HFFc6 (cell line): ENCODE data around the gene PSMD1. TPM values are rescaled to one million over a fixed set of nuclear protein-coding genes. Genes with fewer than 3 reads are reported as not detected.
"Not testable (repeated sequence)": the region's sequence is repeated elsewhere in the genome, so short reads cannot be mapped to it uniquely, and the experiment has no call there.

Experiments used
- DNase-seq: peaks from one replicate; pipeline ENCODE4 v3.0.0-alpha.2; 2018
- H3K27ac Mint-ChIP-seq: 2 replicates; pipeline ENCODE4 v1.8.0; 2020; ENCODE audit warnings: mild to moderate bottlenecking, mixed read lengths
- H3K27me3 Mint-ChIP-seq: 2 replicates; pipeline ENCODE4 v1.8.0; 2021; ENCODE audit warnings: mild to moderate bottlenecking, moderate library complexity, mixed read lengths; ENCODE audit not compliant: insufficient read depth
- H3K36me3 Mint-ChIP-seq: 2 replicates; pipeline ENCODE4 v1.8.0; 2021; ENCODE audit warnings: low read depth, mixed read lengths
- H3K4me1 Mint-ChIP-seq: 2 replicates; pipeline ENCODE4 v1.8.0; 2020; ENCODE audit warnings: low read depth, mixed read lengths
- H3K4me3 Mint-ChIP-seq: 2 replicates; pipeline ENCODE4 v1.8.0; 2020; ENCODE audit warnings: mild to moderate bottlenecking, moderate library complexity, mixed read lengths
- H3K9me3 Mint-ChIP-seq: 2 replicates; pipeline ENCODE4 v1.8.0; 2020; ENCODE audit warnings: mild to moderate bottlenecking, mixed read lengths
- total RNA-seq, 6 experiments: library from RNA; stranded (reverse); fragmentation: NEBNext Ultra II Directional; extraction: Animal tissue kit (Norgen Biotek cat#: 25700); gene quantifications; 2 replicates in 1 of 6; 3 replicates in 5 of 6; pipeline ENCODE4 v1.2.3, GENCODE V29; 2021
- TF ChIP-seq, protein P1 (sequence below): fragments of 200-600 bp; sonication (generic); IDR thresholded peaks from 2 replicates; pipeline ENCODE4 v1.5.0; 2021; ENCODE audit warnings: antibody characterized with exemption, mild to moderate bottlenecking

PSMD1 gene
- total RNA-seq, 6 experiments from 2014 or later, result 139 to 200 (median 167) TPM

GRCh38 chr2:231191896-231192872, 135.5 kb downstream of the PSMD1 start:
- Mint-ChIP-seq H3K27me3 (no peaks in the 10 kb centered on the region; the same call in 1 of the 2 replicates), H3K27ac (peak overlapping the region; percentile 77), H3K9me3 (no peaks in the 10 kb centered on the region), H3K4me3 (peak overlapping the region; percentile 63), H3K4me1 (peaks cover 29% of the 10 kb centered on the region), H3K36me3 (no peaks in the 10 kb centered on the region)
- TF ChIP-seq, protein P1, sequence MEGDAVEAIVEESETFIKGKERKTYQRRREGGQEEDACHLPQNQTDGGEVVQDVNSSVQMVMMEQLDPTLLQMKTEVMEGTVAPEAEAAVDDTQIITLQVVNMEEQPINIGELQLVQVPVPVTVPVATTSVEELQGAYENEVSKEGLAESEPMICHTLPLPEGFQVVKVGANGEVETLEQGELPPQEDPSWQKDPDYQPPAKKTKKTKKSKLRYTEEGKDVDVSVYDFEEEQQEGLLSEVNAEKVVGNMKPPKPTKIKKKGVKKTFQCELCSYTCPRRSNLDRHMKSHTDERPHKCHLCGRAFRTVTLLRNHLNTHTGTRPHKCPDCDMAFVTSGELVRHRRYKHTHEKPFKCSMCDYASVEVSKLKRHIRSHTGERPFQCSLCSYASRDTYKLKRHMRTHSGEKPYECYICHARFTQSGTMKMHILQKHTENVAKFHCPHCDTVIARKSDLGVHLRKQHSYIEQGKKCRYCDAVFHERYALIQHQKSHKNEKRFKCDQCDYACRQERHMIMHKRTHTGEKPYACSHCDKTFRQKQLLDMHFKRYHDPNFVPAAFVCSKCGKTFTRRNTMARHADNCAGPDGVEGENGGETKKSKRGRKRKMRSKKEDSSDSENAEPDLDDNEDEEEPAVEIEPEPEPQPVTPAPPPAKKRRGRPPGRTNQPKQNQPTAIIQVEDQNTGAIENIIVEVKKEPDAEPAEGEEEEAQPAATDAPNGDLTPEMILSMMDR, result peak; percentile 84
- DNase-seq, result peak; percentile 77

DNA sequence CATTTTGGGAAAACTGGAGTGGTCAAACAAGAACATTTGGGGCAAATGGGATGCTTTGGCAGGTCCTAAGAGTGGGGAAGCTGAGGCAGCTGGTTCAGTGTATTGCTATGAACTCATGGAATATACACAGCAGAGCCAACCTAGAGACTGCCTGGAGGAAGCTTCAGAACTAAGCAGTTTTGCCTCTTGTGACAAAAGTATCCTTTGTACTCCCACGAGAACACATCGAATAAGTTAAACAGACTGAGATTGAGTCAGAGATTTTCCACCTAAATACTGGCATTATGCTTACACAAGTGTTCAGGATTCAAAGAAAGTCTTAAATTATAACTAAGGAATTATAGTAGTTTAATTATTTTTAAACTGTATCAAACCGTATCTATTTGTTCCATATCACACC, 136.5 kb downstream of the PSMD1 start:
- Mint-ChIP-seq H3K27ac (no peak overlapping the region), H3K27me3 (no peaks in the 10 kb centered on the region; the same call in 1 of the 2 replicates), H3K36me3 (no peaks in the 10 kb centered on the region), H3K4me3 (no peak overlapping the region), H3K9me3 (no peaks in the 10 kb centered on the region), H3K4me1 (peaks cover 28% of the 10 kb centered on the region)
- TF ChIP-seq, protein P1, result no peak
- no peak for DNase-seq

DNA sequence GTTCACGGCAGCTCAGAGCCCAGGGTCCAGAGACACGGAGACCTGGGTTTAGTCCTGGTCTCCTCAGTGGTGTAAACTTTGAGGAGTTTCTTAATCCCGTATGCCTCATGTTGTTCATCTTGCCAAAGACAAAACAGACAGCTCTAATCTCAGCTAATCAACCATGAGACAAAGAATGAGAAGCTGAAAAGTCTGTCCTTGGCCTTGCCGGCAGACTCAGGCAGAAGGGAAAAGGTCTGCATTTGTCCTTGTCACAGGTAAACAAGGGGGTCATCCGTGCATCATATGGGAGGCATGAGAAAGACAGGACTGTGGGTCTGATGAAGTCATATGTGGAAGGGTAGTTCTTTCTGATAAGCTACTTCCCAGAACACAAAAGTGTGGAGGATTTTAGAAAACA, 139.9 kb downstream of the PSMD1 start:
- no peak overlapping the region for H3K27ac Mint-ChIP-seq
- no peaks in the 10 kb centered on the region for H3K9me3 Mint-ChIP-seq
- H3K27me3 Mint-ChIP-seq, result no peaks in the 10 kb centered on the region; the same call in 1 of the 2 replicates
- TF ChIP-seq, protein P1, result no peak
- peaks cover 48% of the 10 kb centered on the region for H3K4me1 Mint-ChIP-seq
- peaks cover 7% of the 10 kb centered on the region for H3K36me3 Mint-ChIP-seq
- H3K4me3 Mint-ChIP-seq, result peak overlapping the region; percentile 29; the same call in 1 of the 2 replicates
- no peak for DNase-seq

- H3K9me3 Mint-ChIP-seq, H3K27ac Mint-ChIP-seq, DNase-seq, H3K27me3 Mint-ChIP-seq, H3K36me3 Mint-ChIP-seq: not testable (repeated sequence)
- Mint-ChIP-seq H3K4me1 (peaks cover 47% of the 10 kb centered on the region), H3K4me3 (peak overlapping the region; percentile 94; the same call in 1 of the 2 replicates)
These were observed 140.5 kb downstream of the PSMD1 start for GRCh38 chr2:231197196-231197595.

GRCh38 chr2:231197706-231198290, 141.1 kb downstream of the PSMD1 start:
- Mint-ChIP-seq H3K27ac (peak overlapping the region; percentile 84), H3K36me3 (peaks cover 13% of the 10 kb centered on the region), H3K27me3 (no peaks in the 10 kb centered on the region; the same call in 1 of the 2 replicates), H3K4me1 (peaks cover 41% of the 10 kb centered on the region), H3K4me3 (peak overlapping the region; percentile 94), H3K9me3 (no peaks in the 10 kb centered on the region)
- TF ChIP-seq, protein P1, result no peak
- DNase-seq, result no peak
